Left ventricle myocardium inferior (tissue), 1 donor: Measurements from ENCODE around the gene PDE9A. TPM values are rescaled to one million over a fixed set of nuclear protein-coding genes. Genes with fewer than 3 reads are reported as not detected.

Source experiments
- DNase-seq: peaks from one replicate; pipeline ENCODE4 v3.0.0-alpha.2; 2020
- H3K27ac ChIP-seq: fragments of 200-600 bp; replicated peaks from 2 replicates; pipeline ENCODE4 v1.8.0; 2021
- H3K27me3 ChIP-seq: fragments of 200-600 bp; 2 replicates; pipeline ENCODE4 v1.8.0; 2021; ENCODE audit warnings: low read depth
- H3K36me3 ChIP-seq: fragments of 200-600 bp; 2 replicates; pipeline ENCODE4 v1.8.0; 2021
- H3K4me1 ChIP-seq: fragments of 200-600 bp; 2 replicates; pipeline ENCODE4 v1.8.0; 2021
- H3K4me3 ChIP-seq: fragments of 200-600 bp; 2 replicates; pipeline ENCODE4 v1.8.0; 2021; ENCODE audit warnings: mild to moderate bottlenecking, moderate library complexity
- H3K9me3 ChIP-seq: fragments of 200-600 bp; replicated peaks from 2 replicates; pipeline ENCODE4 v1.8.0; 2021
- intact Hi-C: fragments of 100-400 bp; cut with micrococcal nuclease; formaldehyde crosslinking; loops from one replicate; pipeline ENCODE4 v1.11.0; 2022
- total RNA-seq: library from RNA; stranded (reverse); fragmentation: NEBNext Ultra II Directional; extraction: Animal tissue kit (Norgen Biotek cat#: 25700); gene quantifications from one replicate; pipeline ENCODE4 v1.2.1, GENCODE V29; 2021
- TF ChIP-seq, protein P1 (sequence below): fragments of 200-600 bp; IDR thresholded peaks from 2 replicates; pipeline ENCODE4 v1.8.0; 2021; ENCODE audit warnings: antibody characterized with exemption, mild to moderate bottlenecking, borderline replicate concordance
- donor health status: DM: no; HTN: yes; CAD: no; lungs with severe emphysema.

PDE9A gene
- total RNA-seq, 1 donor from 2014 or later, result 3.2 TPM

DNA sequence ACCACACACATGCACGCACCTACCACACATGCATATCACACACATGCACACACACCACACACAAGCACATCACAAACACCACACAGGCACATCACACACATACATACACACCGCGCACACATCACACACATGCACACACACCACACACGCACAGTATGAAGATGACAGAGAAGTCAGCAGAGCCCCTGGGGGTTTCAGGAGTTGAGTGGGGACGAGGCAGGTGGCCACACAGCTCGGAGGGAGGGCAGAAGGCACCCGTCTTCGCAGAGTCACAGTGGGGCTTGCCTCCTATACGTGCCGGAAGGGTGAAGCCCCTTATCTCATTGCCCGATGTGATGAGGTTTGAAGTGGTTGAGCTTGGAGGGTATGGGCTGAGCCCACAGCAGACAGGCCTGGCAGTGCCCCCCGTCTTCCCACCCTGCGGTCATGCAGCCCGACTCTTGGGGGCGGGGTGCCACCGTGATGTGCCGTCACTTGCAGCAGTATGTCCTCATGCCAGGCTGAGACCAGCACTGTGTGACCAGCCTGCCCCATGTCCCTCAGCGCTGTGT is 9.9 kb downstream of the PDE9A start:
- Histone ChIP-seq H3K36me3 (no peaks in the 10 kb centered on the region), H3K27ac (no peak overlapping the region), H3K27me3 (peaks cover 19% of the 10 kb centered on the region), H3K4me3 (no peak overlapping the region), H3K9me3 (no peaks in the 10 kb centered on the region), H3K4me1 (peaks cover 36% of the 10 kb centered on the region)
- no peak for DNase-seq
- TF ChIP-seq, protein P1, sequence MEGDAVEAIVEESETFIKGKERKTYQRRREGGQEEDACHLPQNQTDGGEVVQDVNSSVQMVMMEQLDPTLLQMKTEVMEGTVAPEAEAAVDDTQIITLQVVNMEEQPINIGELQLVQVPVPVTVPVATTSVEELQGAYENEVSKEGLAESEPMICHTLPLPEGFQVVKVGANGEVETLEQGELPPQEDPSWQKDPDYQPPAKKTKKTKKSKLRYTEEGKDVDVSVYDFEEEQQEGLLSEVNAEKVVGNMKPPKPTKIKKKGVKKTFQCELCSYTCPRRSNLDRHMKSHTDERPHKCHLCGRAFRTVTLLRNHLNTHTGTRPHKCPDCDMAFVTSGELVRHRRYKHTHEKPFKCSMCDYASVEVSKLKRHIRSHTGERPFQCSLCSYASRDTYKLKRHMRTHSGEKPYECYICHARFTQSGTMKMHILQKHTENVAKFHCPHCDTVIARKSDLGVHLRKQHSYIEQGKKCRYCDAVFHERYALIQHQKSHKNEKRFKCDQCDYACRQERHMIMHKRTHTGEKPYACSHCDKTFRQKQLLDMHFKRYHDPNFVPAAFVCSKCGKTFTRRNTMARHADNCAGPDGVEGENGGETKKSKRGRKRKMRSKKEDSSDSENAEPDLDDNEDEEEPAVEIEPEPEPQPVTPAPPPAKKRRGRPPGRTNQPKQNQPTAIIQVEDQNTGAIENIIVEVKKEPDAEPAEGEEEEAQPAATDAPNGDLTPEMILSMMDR, result no peak
- intact Hi-C loops, result no loop called here

- Histone ChIP-seq H3K27me3 (peaks cover 12% of the 10 kb centered on the region), H3K4me1 (peaks cover 39% of the 10 kb centered on the region), H3K36me3 (no peaks in the 10 kb centered on the region), H3K4me3 (no peak overlapping the region), H3K27ac (no peak overlapping the region), H3K9me3 (no peaks in the 10 kb centered on the region)
- TF ChIP-seq, protein P1, result no peak
- DNase-seq, result no peak
- intact Hi-C loops, result no loop called here
These were observed 10.6 kb downstream of the PDE9A start for GRCh38 chr21:42663860-42664535.

DNA sequence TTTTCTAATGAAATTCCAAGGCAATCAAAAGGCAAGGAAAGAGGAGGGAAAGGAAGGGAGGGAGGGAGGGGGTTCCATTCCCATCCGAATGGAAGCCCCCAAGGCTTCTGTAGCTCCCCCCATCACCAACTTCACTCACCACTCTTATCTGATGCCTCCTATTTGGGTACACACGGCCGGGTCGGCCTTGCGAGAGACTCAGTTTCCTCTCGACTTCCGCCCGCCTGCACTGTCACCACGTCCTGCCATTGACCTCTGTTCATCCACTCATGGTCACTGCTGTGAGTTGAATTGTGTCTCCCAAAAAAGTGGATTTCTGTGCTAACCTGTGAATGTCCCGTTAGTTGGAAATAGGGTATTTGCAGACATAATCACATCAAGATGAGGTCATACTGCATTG is 11.2 kb downstream of the PDE9A start:
- Histone ChIP-seq H3K9me3 (no peaks in the 10 kb centered on the region), H3K27me3 (peaks cover 5% of the 10 kb centered on the region), H3K27ac (no peak overlapping the region), H3K4me1 (peaks cover 39% of the 10 kb centered on the region), H3K4me3 (no peak overlapping the region), H3K36me3 (no peaks in the 10 kb centered on the region)
- intact Hi-C loops, result no loop called here
- no peak for DNase-seq
- TF ChIP-seq, protein P1, result no peak

DNA sequence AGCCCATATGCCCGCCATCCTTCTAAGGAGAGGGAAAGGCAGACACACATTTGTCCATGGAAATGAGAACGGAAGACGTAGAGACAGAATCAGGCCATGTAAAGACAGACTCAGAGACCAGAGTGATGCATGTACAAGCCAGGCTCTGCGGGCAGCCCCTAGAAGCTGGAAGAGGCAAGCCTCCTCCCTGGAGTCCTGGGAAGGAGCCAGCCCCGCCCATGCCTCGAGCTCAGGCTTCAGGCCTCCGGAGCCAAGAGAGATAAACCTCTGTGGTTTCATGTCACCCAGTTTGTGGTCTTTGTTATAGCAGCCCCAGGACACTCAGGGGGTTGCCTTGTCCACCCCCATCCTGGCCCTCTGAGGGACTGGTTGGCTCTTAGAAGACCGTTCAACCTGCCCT is 11.6 kb downstream of the PDE9A start:
- H3K4me3 ChIP-seq, result no peak overlapping the region
- H3K4me1 ChIP-seq, result peaks cover 39% of the 10 kb centered on the region
- intact Hi-C loops, result no loop called here
- H3K27me3 ChIP-seq, result peaks cover 1% of the 10 kb centered on the region
- TF ChIP-seq, protein P1, result no peak
- no peak for DNase-seq
- no peaks in the 10 kb centered on the region for H3K36me3 ChIP-seq
- no peak overlapping the region for H3K27ac ChIP-seq
- no peaks in the 10 kb centered on the region for H3K9me3 ChIP-seq

DNA sequence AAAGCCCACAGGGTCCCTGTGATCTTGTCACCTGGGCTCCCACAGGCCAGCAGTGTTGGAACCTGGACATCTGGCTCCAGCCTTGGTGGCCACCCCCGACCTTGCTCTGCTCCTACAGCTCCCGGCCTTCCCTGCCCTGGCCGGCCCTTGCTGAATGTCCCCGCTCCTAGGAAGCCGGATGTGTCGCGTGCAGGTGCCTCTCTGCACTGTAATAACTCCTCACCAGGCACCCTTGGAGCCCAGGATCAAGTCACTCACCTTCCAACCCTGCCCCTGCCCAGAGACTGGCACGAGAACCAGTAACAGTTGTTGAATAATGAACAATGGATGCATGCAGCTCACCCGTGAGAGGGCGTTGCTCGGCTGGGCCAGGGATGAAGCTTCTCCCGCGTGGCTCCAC is 12.1 kb downstream of the PDE9A start:
- H3K27me3 ChIP-seq, result no peaks in the 10 kb centered on the region
- no peaks in the 10 kb centered on the region for H3K36me3 ChIP-seq
- no peak overlapping the region for H3K27ac ChIP-seq
- no peak overlapping the region for H3K4me3 ChIP-seq
- TF ChIP-seq, protein P1, result no peak
- intact Hi-C loops, result no loop called here
- no peaks in the 10 kb centered on the region for H3K9me3 ChIP-seq
- DNase-seq, result no peak
- peaks cover 39% of the 10 kb centered on the region for H3K4me1 ChIP-seq
